HG03175 (cell line): Measurements from ENCODE around the gene FBN3.
"Not testable (repeated sequence)": the region's sequence is repeated elsewhere in the genome, so short reads cannot be mapped to it uniquely, and the experiment has no call there.

Experiments used
- ATAC-seq: cut with Tn5 transposase; IDR thresholded peaks from one replicate; pipeline ENCODE4 v1.9.1; 2021; ENCODE audit warnings: mild to moderate bottlenecking, moderate library complexity; ENCODE audit not compliant: unreplicated experiment

FBN3 gene

DNA sequence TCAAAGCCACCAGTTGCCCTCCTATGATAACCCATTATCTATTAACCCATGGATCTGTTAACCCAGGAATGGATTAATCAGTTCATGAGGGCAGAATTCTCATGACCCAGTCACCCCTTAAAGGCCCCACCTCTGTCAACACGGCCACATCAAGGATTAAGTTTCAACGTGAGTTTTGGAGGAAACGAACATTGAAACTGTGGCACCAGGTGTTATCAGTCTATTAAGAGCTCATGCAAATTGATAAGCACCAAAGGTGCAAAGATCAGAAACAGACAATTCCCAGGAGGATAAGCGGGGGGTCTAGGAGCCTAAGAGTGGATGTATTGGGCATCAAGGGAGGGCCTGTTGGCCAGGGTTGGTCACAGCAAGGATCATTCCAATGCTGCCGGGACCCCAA, 124.1 kb downstream of the FBN3 start:
- ATAC-seq: no peak

DNA sequence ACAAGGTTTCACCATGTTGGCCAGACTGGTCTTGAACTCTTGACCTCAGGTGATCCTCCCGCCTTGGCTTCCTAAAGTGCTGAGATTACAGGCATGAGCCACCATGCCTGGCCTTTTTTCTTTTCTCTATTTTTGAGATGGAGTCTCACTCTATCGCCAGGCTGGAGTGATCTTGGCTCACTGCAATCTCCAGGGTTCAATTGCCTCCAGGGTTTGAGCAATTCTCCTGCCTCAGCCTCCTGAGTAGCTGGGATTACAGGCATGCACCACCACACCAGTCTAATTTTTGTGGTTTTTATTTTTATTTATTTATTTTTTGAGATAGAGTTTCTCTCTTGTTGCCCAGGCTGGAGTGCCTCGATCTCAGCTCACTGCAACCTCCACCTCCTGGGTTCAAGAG, 125.1 kb downstream of the FBN3 start:
- ATAC-seq: not testable (repeated sequence)

DNA sequence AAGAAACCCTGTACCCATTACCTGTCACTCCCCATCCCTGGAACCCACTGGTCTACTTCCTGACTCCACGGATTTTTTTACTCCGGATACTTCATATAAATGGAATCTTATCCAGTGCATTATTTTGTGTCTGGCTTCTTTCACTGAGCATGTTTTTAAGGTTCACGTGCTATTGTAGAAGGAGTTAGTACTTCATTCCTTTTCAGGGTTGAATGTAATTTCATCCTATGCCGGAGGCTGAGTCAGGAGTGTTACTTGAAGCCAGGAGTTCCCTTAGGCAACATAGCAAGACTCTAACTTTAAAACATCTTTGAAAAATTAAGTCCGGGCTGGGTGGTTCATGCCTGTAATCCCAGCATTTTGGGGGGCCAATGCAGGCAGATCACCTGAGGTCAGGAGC, 126.0 kb downstream of the FBN3 start:
- no peak for ATAC-seq

DNA sequence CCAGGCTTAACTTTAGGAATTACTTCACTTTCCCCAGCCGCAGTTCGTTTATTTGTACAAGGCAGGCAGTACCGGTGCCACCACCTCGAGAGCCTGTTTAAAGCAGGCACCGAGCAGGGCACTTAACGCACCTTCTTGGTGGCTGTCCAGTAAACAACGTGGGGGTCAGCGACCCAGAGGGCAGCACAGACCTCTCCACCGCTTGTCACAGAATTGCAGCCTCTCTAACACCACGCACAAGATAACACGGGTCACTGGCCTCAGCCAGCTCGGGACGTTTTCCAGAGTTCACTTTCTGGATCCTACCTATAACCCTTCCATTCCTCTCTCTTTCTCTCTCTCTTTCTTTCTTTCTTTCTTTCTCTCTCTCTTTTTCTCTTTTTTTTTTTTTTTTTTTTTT, 127.1 kb downstream of the FBN3 start:
- ATAC-seq: no peak

DNA sequence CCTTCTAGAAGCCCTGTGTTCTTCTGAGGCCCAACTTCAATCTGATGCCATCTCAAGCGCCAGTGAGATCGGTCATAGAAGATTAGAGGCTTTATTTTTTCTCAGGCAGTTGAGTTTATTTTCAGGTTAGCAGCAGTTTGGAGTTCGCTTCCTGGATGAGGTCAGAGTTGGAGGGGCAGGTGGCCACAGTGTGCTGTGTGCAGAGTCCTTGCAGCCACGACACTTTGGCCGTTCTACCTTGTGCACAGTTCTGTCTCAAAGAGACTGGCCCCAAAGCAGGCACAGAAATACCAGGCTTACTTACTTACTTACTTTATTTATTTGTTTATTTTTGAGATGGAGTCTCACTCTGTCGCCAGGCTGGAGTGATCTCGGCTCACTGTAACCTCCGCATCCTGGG, 128.0 kb downstream of the FBN3 start:
- ATAC-seq: no peak

DNA sequence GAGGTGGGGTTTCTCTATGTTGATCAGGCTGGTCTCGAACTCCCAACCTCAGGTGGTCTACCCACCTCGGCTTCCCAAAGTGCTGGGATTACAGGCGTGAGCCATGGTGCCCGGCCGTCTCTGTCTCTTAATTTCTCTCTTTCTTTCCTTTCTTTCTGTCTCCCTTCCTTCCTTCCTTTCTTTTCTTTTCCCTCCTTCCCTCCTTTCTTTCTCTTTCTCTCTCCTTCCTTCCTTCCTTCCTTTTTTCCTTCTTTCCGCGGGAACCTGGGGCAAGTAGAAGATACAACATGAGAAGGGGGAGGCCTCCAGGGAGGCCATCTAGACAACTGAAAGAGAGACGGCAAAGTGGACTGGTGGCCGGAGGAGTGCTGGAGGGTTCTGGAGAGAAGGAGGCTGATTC, 128.7 kb downstream of the FBN3 start:
- no peak for ATAC-seq

DNA sequence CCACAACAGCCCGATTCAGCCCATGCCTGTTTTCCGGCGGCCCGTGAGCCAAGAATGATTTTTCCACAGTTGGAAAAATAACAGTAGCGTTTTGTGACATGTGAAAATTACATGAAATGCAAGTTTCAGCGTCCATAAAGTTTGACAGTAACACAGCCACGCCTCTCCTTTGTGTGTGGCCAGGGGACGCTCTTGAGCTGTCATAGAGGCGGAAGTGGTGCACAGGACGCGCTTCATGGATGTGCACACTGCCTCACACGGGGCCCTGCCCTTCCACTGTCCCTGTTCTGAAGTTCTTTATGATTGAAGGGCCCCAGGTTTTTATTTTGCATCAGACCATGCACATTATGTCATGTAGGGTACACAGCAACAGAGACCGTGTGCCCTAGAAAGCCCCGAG, 131.6 kb downstream of the FBN3 start:
- ATAC-seq: peak; percentile 56
